ENCODE results near the gene SLC38A9.

SLC38A9 gene

GRCh38 chr5:55577353-55578060 is 134.6 kb downstream of the SLC38A9 start:
- no peak for DNase-seq

- no peak for DNase-seq
Measured at GRCh38 chr5:55576661-55577060, 135.5 kb downstream of the SLC38A9 start.

Measured in GOT3 (cell line).